Measurements from ENCODE around the gene EIF2B4. TPM values are rescaled to one million over a fixed set of nuclear protein-coding genes. Genes with fewer than 3 reads are reported as not detected.

EIF2B4 gene
- total and polyA plus RNA-seq, 2 of the 8 experiments (the other 6 are each of a cell fraction or from before 2014, with no cell fraction given): 60.0 to 63.2 TPM

DNA sequence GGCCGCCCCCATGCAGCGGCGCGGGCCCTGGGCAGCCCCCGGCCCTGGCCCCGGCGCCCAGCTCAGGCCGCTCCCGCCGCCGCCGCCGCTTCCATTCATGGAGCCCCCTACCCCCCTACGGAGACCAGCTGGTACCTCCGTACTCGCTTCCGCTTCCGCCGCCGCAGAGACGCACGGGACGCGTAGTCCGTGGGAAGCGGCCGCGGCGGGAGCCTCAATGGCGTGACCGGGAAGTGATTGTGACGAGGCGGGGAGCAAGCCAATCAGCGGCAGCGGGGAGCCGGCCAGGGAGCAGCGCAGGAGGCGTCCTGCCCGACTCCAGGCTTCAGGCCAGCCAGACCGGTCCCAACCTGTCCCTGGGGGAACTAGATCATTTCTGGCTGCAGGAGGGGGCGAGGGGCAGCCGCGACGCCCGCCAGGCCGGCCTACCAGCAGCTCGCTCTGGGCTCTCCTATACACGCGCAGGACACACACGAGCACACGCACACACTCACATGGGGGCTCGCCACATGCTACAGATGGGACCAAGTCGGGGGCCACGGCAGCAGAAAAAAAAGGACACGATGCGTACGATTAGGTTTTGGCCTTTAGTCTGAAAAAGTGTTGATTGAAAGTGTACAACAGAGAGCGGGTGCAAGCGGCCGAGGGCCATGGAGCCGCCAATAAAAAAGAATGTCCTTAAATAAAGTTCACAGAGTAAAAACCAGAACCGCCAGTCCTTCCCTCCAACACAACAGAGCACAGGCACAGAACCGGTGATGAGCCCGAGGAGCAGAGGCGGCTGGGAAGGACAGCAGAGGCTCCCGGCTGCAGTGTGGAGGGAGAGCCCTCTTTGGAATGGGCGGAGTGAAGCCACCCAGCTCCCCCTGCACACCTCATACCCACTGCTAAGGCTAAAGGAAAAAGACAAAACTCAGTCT lies 10.7 kb upstream of the EIF2B4 start, which contains the start of gene ZNF513 (continued):
- TF ChIP-seq RBBP5 (IDR thresholded peaks at IDR 0.05; ENCODE audit: borderline replicate concordance, low read depth, low read length) (no peak), CTBP2 (IDR thresholded peaks at IDR 0.05; ENCODE audit: borderline replicate concordance, insufficient read depth, insufficient read length, low read length) (no peak), POLR2A (IDR thresholded peaks at IDR 0.05; ENCODE audit: control extremely low read depth in 1 of 2, low read depth in 2 of 2, low read length in 2 of 2) (peak in 1 of 2 experiments; percentile 84; a peak in 2 of 3 replicates), CBX5 (IDR thresholded peaks at IDR 0.05; ENCODE audit: low read depth, low read length) (no peak), YY1 (IDR thresholded peaks at IDR 0.05; ENCODE audit: low read depth, low read length) (peak; percentile 82), SIX5 (IDR thresholded peaks at IDR 0.05; ENCODE audit: low read depth, low read length) (peak; percentile 61; the same call in 1 of the 2 replicates), TBP (IDR thresholded peaks at IDR 0.05; ENCODE audit: low read depth, low read length) (peak; percentile 75), CTCF (IDR thresholded peaks at IDR 0.05; ENCODE audit: control extremely low read depth in 1 of 3, insufficient read depth in 1 of 3, low read depth in 1 of 3, low read length in 3 of 3) (no peak), SP1 (IDR thresholded peaks at IDR 0.05; ENCODE audit: low read depth, low read length) (peak; percentile 62; the same call in 1 of the 2 replicates), SRF (IDR thresholded peaks at IDR 0.05; ENCODE audit: low read depth, low read length) (no peak), ASH2L (IDR thresholded peaks at IDR 0.05; ENCODE audit: low read length) (no peak), FOSL1 (IDR thresholded peaks at IDR 0.05; ENCODE audit: insufficient read depth, low read depth, low read length) (no peak), E2F6 (IDR thresholded peaks at IDR 0.05) (peak; percentile 41; the same call in 1 of the 2 replicates), BCL11A (IDR thresholded peaks at IDR 0.05; ENCODE audit: low read depth in 2 of 2, low read length in 2 of 2) (no peak), TCF12 (IDR thresholded peaks at IDR 0.05; ENCODE audit: low read depth, low read length) (no peak), HDAC6 (IDR thresholded peaks at IDR 0.05; ENCODE audit: low read depth, low read length) (no peak), CHD2 (IDR thresholded peaks at IDR 0.05; ENCODE audit: low read length) (peak; percentile 70; the same call in 1 of the 2 replicates), BRCA1 (IDR thresholded peaks at IDR 0.05; ENCODE audit: low read depth, low read length) (no peak), ATF2 (IDR thresholded peaks at IDR 0.05; ENCODE audit: low read length) (no peak)
